Measurements from ENCODE around the gene SMS. TPM values are rescaled to one million over a fixed set of nuclear protein-coding genes. Genes with fewer than 3 reads are reported as not detected.
A peak's percentile ranks its signal among the peaks of the same experiment; 100 is the strongest.

Gene SMS
- total RNA-seq, 1 donor from 2014 or later: 280 TPM

DNA sequence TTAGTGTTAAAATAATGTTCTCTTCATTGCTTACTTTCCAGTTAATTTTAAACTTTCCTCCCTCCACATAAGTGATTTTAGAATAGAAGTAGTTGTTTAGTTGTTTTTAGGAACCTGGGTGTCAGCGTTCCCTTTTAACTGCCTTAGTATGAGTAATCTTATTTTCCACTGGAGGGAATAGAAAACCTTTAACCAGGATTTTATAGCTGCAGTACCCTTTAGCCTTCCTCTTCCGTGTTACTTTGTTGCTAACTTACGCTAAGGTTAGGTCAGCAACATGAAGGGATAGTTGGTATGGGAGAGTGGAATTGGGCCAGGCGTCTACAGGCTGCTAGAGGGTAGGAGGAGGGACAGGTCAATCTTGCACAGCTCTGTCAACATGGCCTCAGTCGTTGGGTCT, 31.5 kb downstream of the SMS start:
- Mint-ChIP-seq H3K4me3 (ENCODE audit: low read depth) (no peak overlapping the region), H3K27ac (peak overlapping the region; percentile 84), H3K27me3 (no peaks in the 10 kb centered on the region), H3K4me1 (ENCODE audit: low read depth) (peaks cover 43% of the 10 kb centered on the region), H3K9me3 (ENCODE audit: low read depth) (no peaks in the 10 kb centered on the region), H3K36me3 (ENCODE audit: insufficient read depth) (peaks cover 40% of the 10 kb centered on the region)
- DNase-seq (ENCODE audit: low spot score, unreplicated experiment): no peak
- TF ChIP-seq, protein P1, sequence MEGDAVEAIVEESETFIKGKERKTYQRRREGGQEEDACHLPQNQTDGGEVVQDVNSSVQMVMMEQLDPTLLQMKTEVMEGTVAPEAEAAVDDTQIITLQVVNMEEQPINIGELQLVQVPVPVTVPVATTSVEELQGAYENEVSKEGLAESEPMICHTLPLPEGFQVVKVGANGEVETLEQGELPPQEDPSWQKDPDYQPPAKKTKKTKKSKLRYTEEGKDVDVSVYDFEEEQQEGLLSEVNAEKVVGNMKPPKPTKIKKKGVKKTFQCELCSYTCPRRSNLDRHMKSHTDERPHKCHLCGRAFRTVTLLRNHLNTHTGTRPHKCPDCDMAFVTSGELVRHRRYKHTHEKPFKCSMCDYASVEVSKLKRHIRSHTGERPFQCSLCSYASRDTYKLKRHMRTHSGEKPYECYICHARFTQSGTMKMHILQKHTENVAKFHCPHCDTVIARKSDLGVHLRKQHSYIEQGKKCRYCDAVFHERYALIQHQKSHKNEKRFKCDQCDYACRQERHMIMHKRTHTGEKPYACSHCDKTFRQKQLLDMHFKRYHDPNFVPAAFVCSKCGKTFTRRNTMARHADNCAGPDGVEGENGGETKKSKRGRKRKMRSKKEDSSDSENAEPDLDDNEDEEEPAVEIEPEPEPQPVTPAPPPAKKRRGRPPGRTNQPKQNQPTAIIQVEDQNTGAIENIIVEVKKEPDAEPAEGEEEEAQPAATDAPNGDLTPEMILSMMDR (IDR thresholded peaks at IDR 0.05; ENCODE audit: unreplicated experiment): no peak

DNA sequence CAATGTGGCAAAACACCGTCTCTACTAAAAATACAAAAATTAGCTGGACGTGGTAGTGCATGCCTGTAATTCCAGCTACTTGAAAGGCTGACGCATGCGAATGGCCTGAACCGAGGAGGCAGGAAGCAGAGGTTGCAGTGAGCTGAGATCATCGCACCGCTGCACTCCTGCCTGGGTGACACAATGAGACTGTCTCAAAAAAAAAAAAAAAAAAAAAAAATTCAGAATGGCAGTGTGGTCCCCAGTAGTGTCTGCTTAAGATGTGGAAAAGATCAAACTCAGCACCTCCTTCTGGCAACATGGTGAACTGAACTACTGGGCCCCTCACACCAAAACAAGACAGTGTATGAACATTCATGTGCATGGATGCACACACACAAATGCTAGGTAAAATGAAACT, 32.2 kb downstream of the SMS start:
- Mint-ChIP-seq H3K4me3 (ENCODE audit: low read depth) (no peak overlapping the region), H3K27me3 (no peaks in the 10 kb centered on the region), H3K9me3 (ENCODE audit: low read depth) (no peaks in the 10 kb centered on the region), H3K36me3 (ENCODE audit: insufficient read depth) (peaks cover 42% of the 10 kb centered on the region), H3K27ac (peak overlapping the region; percentile 33), H3K4me1 (ENCODE audit: low read depth) (peaks cover 43% of the 10 kb centered on the region)
- no peak for DNase-seq (ENCODE audit: low spot score, unreplicated experiment)
- TF ChIP-seq, protein P1 (IDR thresholded peaks at IDR 0.05; ENCODE audit: unreplicated experiment): peak; percentile 10

DNA sequence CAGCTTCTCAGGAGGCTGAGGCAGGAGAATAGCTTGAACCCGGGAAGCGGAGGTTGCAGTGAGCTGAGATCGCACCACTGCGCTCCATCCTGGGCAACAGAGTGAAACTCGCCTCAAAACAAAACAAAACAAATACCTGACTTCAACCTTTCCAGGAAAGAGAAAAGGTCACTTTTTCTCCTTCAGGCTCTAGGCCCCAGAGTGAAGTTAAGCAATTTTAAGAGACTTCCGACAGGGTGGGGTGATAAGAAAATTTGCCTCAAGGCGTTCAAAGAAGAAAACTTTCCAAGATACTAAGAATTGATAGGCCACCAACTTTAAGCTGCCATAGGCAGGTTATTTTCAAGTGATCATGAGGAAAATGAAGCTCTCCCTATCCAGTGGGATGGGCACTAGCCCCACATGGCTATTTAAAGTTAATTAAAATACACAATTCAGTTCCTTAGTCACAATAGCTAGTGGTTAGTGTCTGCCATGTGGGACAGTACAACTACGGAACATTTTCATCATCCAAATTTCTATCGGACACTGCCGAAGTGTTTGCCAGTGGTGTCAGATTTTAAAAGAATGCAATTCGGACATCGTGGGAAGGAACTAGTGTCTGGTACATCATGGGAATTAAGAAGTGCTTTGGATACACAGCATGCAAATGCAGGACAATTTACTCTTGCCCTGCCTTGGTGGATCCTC, 33.0 kb downstream of the SMS start:
- no peak for DNase-seq (ENCODE audit: low spot score, unreplicated experiment)
- peaks cover 43% of the 10 kb centered on the region for H3K4me1 Mint-ChIP-seq (ENCODE audit: low read depth)
- H3K36me3 Mint-ChIP-seq (ENCODE audit: insufficient read depth): peaks cover 45% of the 10 kb centered on the region
- no peaks in the 10 kb centered on the region for H3K27me3 Mint-ChIP-seq
- no peaks in the 10 kb centered on the region for H3K9me3 Mint-ChIP-seq (ENCODE audit: low read depth)
- H3K4me3 Mint-ChIP-seq (ENCODE audit: low read depth): no peak overlapping the region
- H3K27ac Mint-ChIP-seq: peak overlapping the region; percentile 91
- TF ChIP-seq, protein P1 (IDR thresholded peaks at IDR 0.05; ENCODE audit: unreplicated experiment): no peak

DNA sequence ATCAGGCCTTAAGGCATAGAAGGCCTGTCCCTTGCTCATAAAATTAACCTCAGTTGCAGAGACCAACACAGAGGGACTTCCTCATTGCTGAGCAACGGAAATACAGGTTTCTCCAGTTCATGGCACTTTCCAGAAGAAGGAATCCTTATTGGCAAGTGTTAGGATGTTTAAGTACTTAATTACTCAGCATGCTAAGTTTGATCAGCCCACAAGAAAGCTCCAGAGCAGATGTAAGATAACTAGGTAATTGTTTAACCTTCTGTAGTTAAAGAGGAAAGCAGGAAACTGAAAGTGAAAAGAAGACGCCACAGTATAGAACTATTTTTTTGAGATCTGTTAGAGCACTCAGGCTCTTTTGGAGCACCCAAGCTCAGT, 33.5 kb downstream of the SMS start:
- H3K9me3 Mint-ChIP-seq (ENCODE audit: low read depth): no peaks in the 10 kb centered on the region
- TF ChIP-seq, protein P1 (IDR thresholded peaks at IDR 0.05; ENCODE audit: unreplicated experiment): no peak

DNA sequence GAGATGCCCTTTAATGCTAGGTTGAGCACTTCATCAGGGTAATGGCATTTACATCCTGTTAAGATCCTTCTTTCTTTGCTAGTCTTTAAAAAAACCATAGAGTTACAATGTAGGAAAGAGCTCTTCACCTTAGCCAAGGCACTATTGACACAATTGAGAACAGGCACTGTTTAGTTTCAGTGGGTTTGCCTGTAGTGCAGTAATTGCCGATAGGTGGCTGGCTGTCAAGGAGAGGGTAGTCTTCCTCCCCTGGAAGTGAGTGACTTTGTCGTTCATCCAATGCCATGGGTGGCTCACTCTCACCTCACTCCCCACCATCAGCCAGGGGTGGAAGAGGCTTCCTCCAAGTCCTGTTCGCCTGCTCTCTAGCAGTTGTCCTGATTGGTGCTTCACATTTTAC, 34.7 kb downstream of the SMS start:
- Mint-ChIP-seq H3K9me3 (ENCODE audit: low read depth) (no peaks in the 10 kb centered on the region), H3K4me1 (ENCODE audit: low read depth) (peaks cover 39% of the 10 kb centered on the region), H3K27me3 (no peaks in the 10 kb centered on the region), H3K4me3 (ENCODE audit: low read depth) (no peak overlapping the region), H3K27ac (peak overlapping the region; percentile 54), H3K36me3 (ENCODE audit: insufficient read depth) (peaks cover 45% of the 10 kb centered on the region)
- no peak for DNase-seq (ENCODE audit: low spot score, unreplicated experiment)
- TF ChIP-seq, protein P1 (IDR thresholded peaks at IDR 0.05; ENCODE audit: unreplicated experiment): no peak

More for the DNA sequence above, 33.5 kb downstream of the SMS start:
- no peaks in the 10 kb centered on the region for H3K27me3 Mint-ChIP-seq
- no peak for DNase-seq (ENCODE audit: low spot score, unreplicated experiment)
- H3K36me3 Mint-ChIP-seq (ENCODE audit: insufficient read depth): peaks cover 48% of the 10 kb centered on the region
- peaks cover 43% of the 10 kb centered on the region for H3K4me1 Mint-ChIP-seq (ENCODE audit: low read depth)
- H3K27ac Mint-ChIP-seq: peak overlapping the region; percentile 91
- H3K4me3 Mint-ChIP-seq (ENCODE audit: low read depth): peak overlapping the region; percentile 3
